Neural crest cell (in vitro differentiated cells): Measurements from ENCODE around the gene CUL7. TPM values are rescaled to one million over a fixed set of nuclear protein-coding genes. Genes with fewer than 3 reads are reported as not detected.

Source experiments
- DNase-seq: peaks from one replicate; pipeline ENCODE4 v3.0.0; 2021; ENCODE audit warnings: low read depth, mixed read lengths, low spot score
- H3K27ac Mint-ChIP-seq: one replicate; pipeline ENCODE4 v1.8.0; 2021; ENCODE audit warnings: mild to moderate bottlenecking, mixed read lengths; ENCODE audit not compliant: unreplicated experiment
- H3K27me3 Mint-ChIP-seq: 2 replicates; pipeline ENCODE4 v1.8.0; 2021; ENCODE audit warnings: low read depth, mild to moderate bottlenecking, mixed read lengths
- H3K36me3 Mint-ChIP-seq: 2 replicates; pipeline ENCODE4 v1.8.0; 2021; ENCODE audit warnings: low read depth, mild to moderate bottlenecking, mixed read lengths
- H3K4me1 Mint-ChIP-seq: 2 replicates; pipeline ENCODE4 v1.8.0; 2021; ENCODE audit warnings: mixed read lengths
- H3K4me3 Mint-ChIP-seq: one replicate; pipeline ENCODE4 v1.8.0; 2021; ENCODE audit warnings: mild to moderate bottlenecking, mixed read lengths
- H3K9me3 Mint-ChIP-seq: 2 replicates; pipeline ENCODE4 v1.8.0; 2021; ENCODE audit warnings: mixed read lengths
- long read RNA-seq: library from polyadenylated mRNA; unstranded; transcript quantifications from one replicate; pipeline ENCODE4 v2.0.0, GENCODE V29; 2020
- total RNA-seq: library from RNA; stranded (reverse); gene quantifications from 2 replicates; pipeline ENCODE4 v1.2.1, GENCODE V29; 2021
- TF ChIP-seq, protein P1 (sequence below): fragments of 200-600 bp; sonication (generic); conservative IDR thresholded peaks from 2 replicates; pipeline ENCODE4 v1.5.0; 2021; ENCODE audit warnings: antibody characterized with exemption, mild to moderate bottlenecking

CUL7 gene
- 40.6 and 42.9 TPM in 2 replicates for total RNA-seq
- long read RNA-seq, partial matches to known transcripts = 3 of 6 reads
- long read RNA-seq, other reads (novel, unspliced or antisense) = 3 of 6 reads

DNA sequence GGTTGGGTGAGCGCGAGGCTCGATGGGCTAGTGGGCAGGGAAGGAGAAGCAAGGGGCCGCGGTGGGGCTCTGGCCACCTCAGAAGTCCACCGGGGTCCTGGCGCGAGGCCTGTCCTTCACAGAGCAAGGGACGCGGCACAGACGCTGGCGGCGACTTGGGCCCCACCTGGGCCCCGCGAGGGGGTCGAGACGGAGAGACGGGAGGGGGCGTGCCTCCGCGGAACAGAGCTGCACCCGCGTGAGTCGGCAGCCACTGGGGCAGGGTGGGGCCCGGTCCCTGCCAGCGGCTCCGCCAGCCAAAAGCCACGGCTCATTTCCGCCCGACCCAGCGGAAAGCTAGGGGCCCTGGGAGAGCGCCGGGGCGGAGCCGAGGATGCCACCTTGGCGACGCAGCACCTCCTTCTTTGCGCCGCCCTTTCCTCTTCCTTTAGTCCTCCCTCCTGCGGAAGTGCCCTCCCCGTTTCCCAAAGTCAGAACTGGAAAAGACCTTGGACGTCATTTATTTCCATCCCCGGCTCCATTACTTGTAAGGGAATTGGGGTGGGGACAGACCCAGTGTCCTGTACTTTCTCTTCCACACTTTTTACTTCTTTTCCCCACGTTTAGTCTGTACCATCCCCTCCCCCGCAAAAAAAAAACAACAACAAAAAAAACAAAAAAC lies at the start of gene CUL7:
TSS of gene CUL7 (minus strand) at position 307 of the 661 bp plus-strand sequence. CDS start 1,063 bp downstream, outside the sequence.
- TF ChIP-seq, protein P1, sequence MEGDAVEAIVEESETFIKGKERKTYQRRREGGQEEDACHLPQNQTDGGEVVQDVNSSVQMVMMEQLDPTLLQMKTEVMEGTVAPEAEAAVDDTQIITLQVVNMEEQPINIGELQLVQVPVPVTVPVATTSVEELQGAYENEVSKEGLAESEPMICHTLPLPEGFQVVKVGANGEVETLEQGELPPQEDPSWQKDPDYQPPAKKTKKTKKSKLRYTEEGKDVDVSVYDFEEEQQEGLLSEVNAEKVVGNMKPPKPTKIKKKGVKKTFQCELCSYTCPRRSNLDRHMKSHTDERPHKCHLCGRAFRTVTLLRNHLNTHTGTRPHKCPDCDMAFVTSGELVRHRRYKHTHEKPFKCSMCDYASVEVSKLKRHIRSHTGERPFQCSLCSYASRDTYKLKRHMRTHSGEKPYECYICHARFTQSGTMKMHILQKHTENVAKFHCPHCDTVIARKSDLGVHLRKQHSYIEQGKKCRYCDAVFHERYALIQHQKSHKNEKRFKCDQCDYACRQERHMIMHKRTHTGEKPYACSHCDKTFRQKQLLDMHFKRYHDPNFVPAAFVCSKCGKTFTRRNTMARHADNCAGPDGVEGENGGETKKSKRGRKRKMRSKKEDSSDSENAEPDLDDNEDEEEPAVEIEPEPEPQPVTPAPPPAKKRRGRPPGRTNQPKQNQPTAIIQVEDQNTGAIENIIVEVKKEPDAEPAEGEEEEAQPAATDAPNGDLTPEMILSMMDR = no peak
- H3K36me3 Mint-ChIP-seq = peaks cover 6% of the 10 kb centered on the region

DNA sequence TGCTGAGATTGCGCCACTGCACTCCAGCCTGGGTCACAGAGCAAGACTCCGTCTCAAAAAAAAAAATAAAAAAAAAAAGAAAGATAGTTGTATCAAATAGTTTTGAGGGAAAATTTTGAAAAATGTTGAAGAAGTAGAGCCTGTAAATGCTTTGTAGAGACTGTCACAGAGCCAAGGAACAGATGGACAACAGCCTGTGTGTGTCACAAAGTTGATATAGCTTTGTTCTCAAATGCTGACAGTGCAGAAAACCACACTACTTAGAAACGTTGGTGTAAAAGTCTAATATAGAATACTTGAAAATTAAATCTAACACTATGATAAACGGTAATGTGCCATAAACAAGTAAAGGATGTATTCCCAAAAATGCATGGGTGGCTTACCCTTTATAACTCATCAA lies 47.8 kb upstream of the CUL7 start:
- H3K27me3 Mint-ChIP-seq = no peaks in the 10 kb centered on the region
- DNase-seq = no peak
- TF ChIP-seq, protein P1 = no peak
- H3K4me3 Mint-ChIP-seq = no peak overlapping the region
- H3K4me1 Mint-ChIP-seq = peaks cover 47% of the 10 kb centered on the region
- no peak overlapping the region for H3K27ac Mint-ChIP-seq
- no peaks in the 10 kb centered on the region for H3K36me3 Mint-ChIP-seq
- H3K9me3 Mint-ChIP-seq = no peaks in the 10 kb centered on the region

More for the DNA sequence above, at the start of gene CUL7:
- DNase-seq = peak; percentile 73
- no peaks in the 10 kb centered on the region for H3K27me3 Mint-ChIP-seq
- peak within 1 kb of the TSS; percentile 94 for H3K4me3 Mint-ChIP-seq
- H3K9me3 Mint-ChIP-seq = no peaks in the 10 kb centered on the region
- peaks cover 41% of the 10 kb centered on the region for H3K4me1 Mint-ChIP-seq
- peak within 1 kb of the TSS; percentile 98 for H3K27ac Mint-ChIP-seq

DNA sequence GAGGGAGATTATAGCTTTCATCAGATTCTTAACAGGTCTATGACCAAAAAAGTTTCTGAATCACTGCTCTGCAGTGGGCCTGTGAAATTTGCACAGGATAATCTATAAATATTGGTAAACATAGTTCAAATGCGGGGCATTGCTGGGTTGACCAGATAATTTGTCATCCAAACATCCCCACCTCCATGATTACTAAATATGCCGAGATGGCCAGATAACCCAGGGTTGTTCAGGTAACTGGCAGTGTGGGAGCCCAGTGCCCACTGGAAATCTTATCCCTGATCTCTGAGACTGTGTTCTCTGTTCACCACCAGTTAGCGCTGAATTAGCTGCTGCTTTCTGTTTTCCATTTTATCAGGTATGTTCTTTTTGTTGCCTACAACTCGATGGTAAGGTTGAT lies 43.9 kb upstream of the CUL7 start:
- H3K9me3 Mint-ChIP-seq = no peaks in the 10 kb centered on the region
- no peak for DNase-seq
- peaks cover 52% of the 10 kb centered on the region for H3K4me1 Mint-ChIP-seq
- no peak overlapping the region for H3K4me3 Mint-ChIP-seq
- TF ChIP-seq, protein P1 = no peak
- no peak overlapping the region for H3K27ac Mint-ChIP-seq
- H3K36me3 Mint-ChIP-seq = no peaks in the 10 kb centered on the region
- H3K27me3 Mint-ChIP-seq = no peaks in the 10 kb centered on the region

DNA sequence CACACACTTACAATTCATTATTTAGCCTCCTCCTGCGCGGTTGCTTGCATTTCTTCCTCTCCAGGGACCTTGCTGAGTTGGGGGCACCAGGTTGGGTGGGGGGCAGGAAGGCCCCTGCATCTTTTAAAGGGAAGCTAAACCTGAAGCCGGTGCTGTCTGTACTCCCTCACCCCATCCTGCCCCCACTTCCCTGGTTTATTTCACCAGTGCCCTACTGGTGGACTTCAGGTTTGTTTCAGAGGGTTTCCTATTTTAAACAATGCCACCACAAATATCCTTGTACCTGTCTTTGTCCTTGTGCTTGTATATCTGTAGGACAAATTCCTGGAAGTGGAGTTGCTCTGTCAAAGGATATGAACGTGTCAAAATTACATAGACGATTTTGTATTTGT lies 43.4 kb upstream of the CUL7 start:
- Mint-ChIP-seq H3K9me3 (no peaks in the 10 kb centered on the region), H3K4me3 (no peak overlapping the region), H3K27ac (peak overlapping the region; percentile 79), H3K27me3 (no peaks in the 10 kb centered on the region), H3K36me3 (no peaks in the 10 kb centered on the region), H3K4me1 (peaks cover 53% of the 10 kb centered on the region)
- no peak for DNase-seq
- TF ChIP-seq, protein P1 = peak; percentile 24

DNA sequence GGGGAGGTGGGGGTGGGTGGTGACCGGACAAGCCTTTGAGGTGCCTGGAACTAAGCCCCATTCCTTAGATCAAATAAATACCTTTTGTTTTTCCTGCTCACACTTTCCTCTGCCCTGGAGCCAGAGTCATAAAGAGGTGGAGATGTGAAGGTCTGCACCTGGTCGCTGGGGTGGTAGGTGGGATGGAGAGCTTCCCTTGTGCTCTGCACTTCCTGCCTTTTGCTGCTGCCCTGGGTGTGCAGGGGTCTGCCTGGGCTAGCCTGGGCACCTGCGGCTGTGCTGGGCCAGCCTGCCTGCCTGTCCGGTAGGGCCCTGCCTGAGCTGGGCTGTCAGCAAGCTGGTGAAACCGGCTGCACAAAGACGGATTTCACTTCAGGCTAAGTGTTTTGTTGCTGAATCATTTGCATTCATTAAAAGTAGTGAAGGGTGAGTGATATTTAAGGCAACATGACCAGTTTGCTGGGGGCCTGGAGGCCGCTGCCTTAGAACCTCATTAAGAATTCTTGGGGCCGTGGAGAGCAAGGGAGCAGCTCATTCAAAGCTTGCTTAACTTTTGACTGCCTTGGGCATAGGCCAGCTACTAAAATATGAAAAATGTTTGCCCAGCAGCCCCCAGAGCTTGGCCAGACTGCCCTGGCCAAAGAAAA lies 42.9 kb upstream of the CUL7 start:
- Mint-ChIP-seq H3K4me1 (peaks cover 53% of the 10 kb centered on the region), H3K27ac (peak overlapping the region; percentile 79), H3K36me3 (no peaks in the 10 kb centered on the region), H3K9me3 (no peaks in the 10 kb centered on the region), H3K4me3 (peak overlapping the region; percentile 20), H3K27me3 (no peaks in the 10 kb centered on the region)
- TF ChIP-seq, protein P1 = no peak
- DNase-seq = peak; percentile 12
